GM23338 (cell line): ENCODE measurements around the gene RNF121. TPM values are rescaled to one million over a fixed set of nuclear protein-coding genes. Genes with fewer than 3 reads are reported as not detected.

ENCODE experiments used
- ATAC-seq: fragments of 200-7000 bp; cut with Tn5 transposase; 3 replicates; pipeline ENCODE4 v1.9.1; 2020
- DNase-seq: peaks from one replicate; pipeline ENCODE4 v3.0.0-alpha.2; 2015; ENCODE audit warnings: low spot score
- H2AFZ ChIP-seq: fragments of 200-600 bp; sonication (generic); 2 replicates; pipeline ENCODE4 v1.8.0; 2016; ENCODE audit warnings: antibody characterized with exemption, mild to moderate bottlenecking, moderate library complexity
- H3F3A ChIP-seq: fragments of 200-600 bp; sonication (generic); replicated peaks from 2 replicates; pipeline ENCODE4 v1.8.0; 2017; ENCODE audit warnings: antibody characterized with exemption, mixed run types, low read depth
- H3K27ac ChIP-seq: fragments of 200-600 bp; sonication (generic); 2 replicates; pipeline ENCODE4 v1.6.1; 2016; ENCODE audit warnings: low read depth
- H3K27me3 ChIP-seq: fragments of 200-600 bp; sonication (generic); 2 replicates; pipeline ENCODE4 v1.8.0; 2016; ENCODE audit warnings: mild to moderate bottlenecking, mixed run types, moderate library complexity; ENCODE audit not compliant: insufficient read depth
- H3K36me3 ChIP-seq: fragments of 200-600 bp; sonication (generic); 2 replicates; pipeline ENCODE4 v1.8.0; 2016; ENCODE audit warnings: mild to moderate bottlenecking; ENCODE audit not compliant: insufficient read depth
- H3K4me1 ChIP-seq: fragments of 200-600 bp; sonication (generic); 2 replicates; pipeline ENCODE4 v1.8.0; 2016; ENCODE audit warnings: mild to moderate bottlenecking, moderate library complexity; ENCODE audit not compliant: insufficient read depth
- H3K4me2 ChIP-seq: fragments of 200-600 bp; sonication (generic); 2 replicates; pipeline ENCODE4 v1.7.1; 2017; ENCODE audit warnings: mixed run types
- H3K4me3 ChIP-seq: fragments of 200-600 bp; sonication (generic); 2 replicates; pipeline ENCODE4 v1.6.1; 2016; ENCODE audit warnings: mixed run types
- H3K79me2 ChIP-seq: fragments of 200-600 bp; sonication (generic); replicated peaks from 2 replicates; pipeline ENCODE4 v1.8.0; 2017; ENCODE audit warnings: mild to moderate bottlenecking; ENCODE audit not compliant: insufficient read depth
- H3K9me2 ChIP-seq: fragments of 200-600 bp; sonication (generic); 2 replicates; pipeline ENCODE4 v1.8.0; 2017; ENCODE audit not compliant: insufficient read depth
- H4K20me1 ChIP-seq: fragments of 200-600 bp; sonication (generic); replicated peaks from 2 replicates; pipeline ENCODE4 v1.8.0; 2017; ENCODE audit warnings: mild to moderate bottlenecking; ENCODE audit not compliant: insufficient read depth
- H3K27ac Mint-ChIP-seq: 2 replicates; pipeline ENCODE4 v1.8.0; 2020; ENCODE audit warnings: inconsistent platforms, mild to moderate bottlenecking, moderate library complexity, mixed read lengths
- H3K27me3 Mint-ChIP-seq: 3 replicates; pipeline ENCODE4 v1.8.0; 2022; ENCODE audit warnings: low read depth, mild to moderate bottlenecking, moderate library complexity, mixed read lengths, inconsistent platforms; ENCODE audit not compliant: insufficient read depth, poor library complexity
- H3K36me3 Mint-ChIP-seq: 3 replicates; pipeline ENCODE4 v1.8.0; 2021; ENCODE audit warnings: low read depth, mild to moderate bottlenecking, inconsistent platforms, moderate library complexity, mixed read lengths
- H3K4me1 Mint-ChIP-seq: 3 replicates; pipeline ENCODE4 v1.8.0; 2020; ENCODE audit warnings: mild to moderate bottlenecking, inconsistent platforms, mixed read lengths
- H3K4me3 Mint-ChIP-seq: 3 replicates; pipeline ENCODE4 v1.8.0; 2021; ENCODE audit warnings: moderate library complexity, mild to moderate bottlenecking, inconsistent platforms, mixed read lengths
- H3K9me3 Mint-ChIP-seq: 3 replicates; pipeline ENCODE4 v1.8.0; 2020; ENCODE audit warnings: moderate library complexity, mild to moderate bottlenecking, inconsistent platforms, mixed read lengths
- JUNB ChIP-seq: IDR thresholded peaks from one replicate; pipeline ENCODE4 v1.6.1; 2016; ENCODE audit warnings: antibody characterized with exemption; ENCODE audit not compliant: unreplicated experiment
- REST ChIP-seq: IDR thresholded peaks from one replicate; pipeline ENCODE4 v1.6.1; 2018; ENCODE audit warnings: antibody characterized with exemption; ENCODE audit not compliant: unreplicated experiment
- STAT1 ChIP-seq: IDR thresholded peaks from one replicate; pipeline ENCODE4 v1.6.1; 2016; ENCODE audit warnings: antibody characterized with exemption; ENCODE audit not compliant: unreplicated experiment
- ZNF462 ChIP-seq: fragments of 250-450 bp; sonication (Bioruptor Pico); IDR thresholded peaks from 2 replicates; pipeline ENCODE4 v1.5.0; 2020; ENCODE audit warnings: mild to moderate bottlenecking, moderate library complexity
- polyA plus RNA-seq: library from polyadenylated mRNA; unstranded; fragments of >200 nt; fragmentation: Nextera tagmentation; extraction: Ambion mirVana; gene quantifications from 2 replicates; pipeline ENCODE4 v1.2.1, GENCODE V29; 2016
- total RNA-seq: library from RNA; depleted of rRNA; stranded (reverse); fragments of >200 nt; shearing (Covaris generic); gene quantifications from 2 replicates; pipeline ENCODE4 v1.2.3, GENCODE V29; 2014

The RNF121 gene
- total and polyA plus RNA-seq, 2 experiments from 2014 or later: 7.8 to 37.7 TPM

GRCh38 chr11:71977090-71977489 lies 48.2 kb downstream of the RNF121 start (continued):
- TF ChIP-seq ZNF462 (CRISPR knock-in tag): no peak
- no peak for TF ChIP-seq REST
- TF ChIP-seq JUNB: no peak

- H3K36me3 ChIP-seq: no peaks in the 10 kb centered on the region; the same call in 1 of the 2 replicates
- peaks cover 15% of the 10 kb centered on the region for H3K79me2 ChIP-seq
- Mint-ChIP-seq H3K27me3 (peaks cover 2% of the 10 kb centered on the region), H3K27ac (no peak overlapping the region), H3K4me3 (no peak overlapping the region), H3K4me1 (no peaks in the 10 kb centered on the region; the same call in 2 of the 3 replicates), H3K9me3 (no peaks in the 10 kb centered on the region), H3K36me3 (peaks cover 25% of the 10 kb centered on the region)
- ATAC-seq (peak; percentile 75), DNase-seq (peak; percentile 56)
- H3K27me3 ChIP-seq: no peaks in the 10 kb centered on the region
- H4K20me1 ChIP-seq: peaks cover 15% of the 10 kb centered on the region
- no peak overlapping the region for H3K4me3 ChIP-seq
- H3K4me1 ChIP-seq: no peaks in the 10 kb centered on the region
- H3K9me2 ChIP-seq: no peaks in the 10 kb centered on the region
- H3F3A ChIP-seq: no peaks in the 10 kb centered on the region
- no peak overlapping the region for H3K27ac ChIP-seq
- no peak overlapping the region for H2AFZ ChIP-seq
- no peak overlapping the region for H3K4me2 ChIP-seq
- TF ChIP-seq ZNF462 (CRISPR knock-in tag) (no peak), STAT1 (no peak)
Observed at GRCh38 chr11:71977743-71978418, 49.0 kb downstream of the RNF121 start.
